B cell (primary cell): ENCODE data around the gene CAMK2D.

Experiments used
- EZH2 ChIP-seq: IDR thresholded peaks from 2 replicates; pipeline ENCODE4 v1.6.1; 2012; ENCODE audit warnings: borderline replicate concordance, low read depth, mild to moderate bottlenecking, moderate library complexity, low read length; ENCODE audit not compliant: insufficient read depth, poor library complexity, severe bottlenecking
- TF ChIP-seq, protein P1 (sequence below): fragments of 200-600 bp; IDR thresholded peaks from one replicate; pipeline ENCODE4 v1.8.0; 2022; ENCODE audit warnings: antibody characterized with exemption, mild to moderate bottlenecking

DNA sequence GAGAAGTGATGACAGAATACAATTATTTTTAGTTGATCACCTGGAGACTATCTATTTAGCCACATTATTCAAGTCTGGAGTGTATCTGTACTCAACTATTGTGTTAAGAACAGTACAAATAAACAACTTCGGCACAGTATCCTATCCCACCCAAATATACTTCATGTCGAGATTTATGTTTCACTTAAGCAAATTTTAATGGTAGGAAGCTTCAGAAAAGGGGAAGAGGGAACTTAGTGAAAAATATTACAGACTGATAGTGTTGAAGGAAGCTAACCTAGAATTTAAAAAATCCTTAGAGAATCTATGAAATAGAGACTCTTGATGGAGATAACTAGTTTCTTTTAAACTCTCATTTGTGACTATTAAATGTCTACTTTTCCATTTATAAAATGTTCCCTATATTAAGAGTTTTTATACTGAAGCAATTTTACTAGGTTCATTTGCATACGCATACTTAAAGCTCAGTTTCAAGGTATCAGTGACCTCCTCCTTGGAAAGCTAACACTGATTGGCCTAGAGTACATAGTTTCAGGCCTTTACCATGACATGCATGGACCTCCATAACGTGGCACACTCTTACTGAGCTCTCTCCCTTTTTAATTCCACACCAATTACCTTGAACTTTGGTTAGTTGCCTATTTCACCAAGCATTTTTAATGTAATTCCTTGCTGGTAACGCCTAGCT is 197.7 kb downstream of the CAMK2D start:
- TF ChIP-seq, protein P1, sequence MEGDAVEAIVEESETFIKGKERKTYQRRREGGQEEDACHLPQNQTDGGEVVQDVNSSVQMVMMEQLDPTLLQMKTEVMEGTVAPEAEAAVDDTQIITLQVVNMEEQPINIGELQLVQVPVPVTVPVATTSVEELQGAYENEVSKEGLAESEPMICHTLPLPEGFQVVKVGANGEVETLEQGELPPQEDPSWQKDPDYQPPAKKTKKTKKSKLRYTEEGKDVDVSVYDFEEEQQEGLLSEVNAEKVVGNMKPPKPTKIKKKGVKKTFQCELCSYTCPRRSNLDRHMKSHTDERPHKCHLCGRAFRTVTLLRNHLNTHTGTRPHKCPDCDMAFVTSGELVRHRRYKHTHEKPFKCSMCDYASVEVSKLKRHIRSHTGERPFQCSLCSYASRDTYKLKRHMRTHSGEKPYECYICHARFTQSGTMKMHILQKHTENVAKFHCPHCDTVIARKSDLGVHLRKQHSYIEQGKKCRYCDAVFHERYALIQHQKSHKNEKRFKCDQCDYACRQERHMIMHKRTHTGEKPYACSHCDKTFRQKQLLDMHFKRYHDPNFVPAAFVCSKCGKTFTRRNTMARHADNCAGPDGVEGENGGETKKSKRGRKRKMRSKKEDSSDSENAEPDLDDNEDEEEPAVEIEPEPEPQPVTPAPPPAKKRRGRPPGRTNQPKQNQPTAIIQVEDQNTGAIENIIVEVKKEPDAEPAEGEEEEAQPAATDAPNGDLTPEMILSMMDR: no peak
- TF ChIP-seq EZH2: no peak
